ENCODE measurements around the gene MRPS5.

GRCh38 chr2:95047629-95048510 is 73.7 kb downstream of the MRPS5 start:
- TF ChIP-seq CTCF (IDR thresholded peaks at IDR 0.05 in 4 of 5, conservative IDR thresholded peaks at IDR 0.05 in 1 of 5) (no peak), POLR2A (IDR thresholded peaks at IDR 0.05) (no peak)

Data from gastrocnemius medialis (tissue), 4 donors.